ENCODE results near the gene RFC5. TPM values are rescaled to one million over a fixed set of nuclear protein-coding genes. Genes with fewer than 3 reads are reported as not detected.

The RFC5 gene
- total RNA-seq, 1 experiment from 2014 or later: 78.6 TPM

DNA sequence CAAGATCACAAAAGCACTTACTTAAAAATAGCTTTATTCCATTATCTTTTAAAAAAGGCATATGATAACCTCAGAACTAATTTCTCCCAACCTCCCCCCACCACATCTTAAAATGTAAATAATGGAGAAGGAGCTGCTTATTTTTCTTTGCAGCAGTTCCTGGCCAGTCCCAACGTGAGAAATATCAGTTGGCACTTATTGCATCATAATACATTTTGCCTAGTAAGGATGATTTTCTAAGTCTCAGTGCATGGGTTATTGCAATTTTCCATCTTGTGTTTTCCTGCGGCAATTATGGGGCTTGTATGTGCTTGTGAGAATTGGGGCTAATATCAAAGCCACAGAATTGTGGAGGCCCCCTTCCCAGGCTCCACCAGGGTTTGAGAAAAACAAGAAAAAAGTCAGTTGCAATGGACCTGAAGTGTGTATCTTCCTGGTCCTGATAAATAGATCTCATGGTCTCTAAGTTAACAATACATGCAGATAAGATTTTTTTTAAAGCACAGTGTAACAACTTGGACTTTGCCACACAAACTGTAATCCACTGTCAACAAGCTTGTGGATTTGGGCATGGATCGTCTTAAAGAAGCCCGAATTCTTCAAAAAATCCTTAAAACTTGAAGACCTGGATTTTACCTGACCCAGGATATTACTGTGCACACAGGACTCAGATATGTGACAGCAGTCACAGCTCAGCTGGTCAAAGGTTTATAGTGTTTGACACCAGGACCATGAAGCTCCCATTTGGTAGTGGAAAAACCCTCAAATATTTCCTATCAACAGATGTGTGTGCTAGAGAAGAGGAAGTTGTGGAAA is 47.3 kb downstream of the RFC5 start:
- intact Hi-C loops (cut with micrococcal nuclease): loop anchor here (5.0 kb wide), 1 partner anchor 39 kb away; the partner anchor contains the start of gene VSIG10
- Histone ChIP-seq H3K9ac (ENCODE audit: low read length) (no peak overlapping the region), H3K4me3 (replicated peaks in 1 of 2; ENCODE audit: low read depth in 1 of 2, low read length in 2 of 2) (no peak overlapping the region), H4K20me1 (ENCODE audit: insufficient read depth) (no peaks in the 10 kb centered on the region), H3K27ac (ENCODE audit: low read depth, low read length) (no peak overlapping the region), H3K9me2 (ENCODE audit: insufficient read depth) (no peaks in the 10 kb centered on the region), H3K36me3 (ENCODE audit: control insufficient read depth in 1 of 2, insufficient read depth in 2 of 2, low read length in 2 of 2) (peaks cover 0 to 5% of the 10 kb centered on the region in 2 experiments; a peak in 1 of 4 replicates), H3K4me2 (ENCODE audit: low read length) (no peak overlapping the region), H3K4me1 (ENCODE audit: control insufficient read depth in 1 of 2, insufficient read depth in 2 of 2, low read length in 2 of 2) (peaks cover 26 to 36% of the 10 kb centered on the region in 2 experiments), H3K27me3 (ENCODE audit: insufficient read depth, low read length) (no peaks in the 10 kb centered on the region), H2AFZ (ENCODE audit: low read depth, low read length, poor library complexity, severe bottlenecking) (no peak overlapping the region), H3K9me3 (ENCODE audit: control insufficient read depth in 1 of 2, insufficient read depth in 1 of 2, low read depth in 1 of 2, low read length in 2 of 2) (no peaks in the 10 kb centered on the region), H3K79me2 (ENCODE audit: insufficient read depth, low read length) (peaks cover 18% of the 10 kb centered on the region)
- no peak for DNase-seq (ENCODE audit: low read depth, low spot score)
- ChIA-PET RAD21 (ENCODE audit: low non-redundant PET in 1 of 2, low total read pairs in 2 of 2, uncharacterized antibody in 2 of 2, unreplicated experiment in 2 of 2) (no interaction called here), POLR2A (interaction anchor here (0.7 kb wide), 1 partner anchor 16 kb away, joined by 3 read pairs; no protein-coding TSS in a partner anchor), CTCF (interaction anchor here (1.0 to 2.1 kb wide), 4 partner anchors 9 to 189 kb away, joined by 3 to 7 read pairs (median 5); no protein-coding TSS in a partner anchor)
- TF ChIP-seq, protein P1, sequence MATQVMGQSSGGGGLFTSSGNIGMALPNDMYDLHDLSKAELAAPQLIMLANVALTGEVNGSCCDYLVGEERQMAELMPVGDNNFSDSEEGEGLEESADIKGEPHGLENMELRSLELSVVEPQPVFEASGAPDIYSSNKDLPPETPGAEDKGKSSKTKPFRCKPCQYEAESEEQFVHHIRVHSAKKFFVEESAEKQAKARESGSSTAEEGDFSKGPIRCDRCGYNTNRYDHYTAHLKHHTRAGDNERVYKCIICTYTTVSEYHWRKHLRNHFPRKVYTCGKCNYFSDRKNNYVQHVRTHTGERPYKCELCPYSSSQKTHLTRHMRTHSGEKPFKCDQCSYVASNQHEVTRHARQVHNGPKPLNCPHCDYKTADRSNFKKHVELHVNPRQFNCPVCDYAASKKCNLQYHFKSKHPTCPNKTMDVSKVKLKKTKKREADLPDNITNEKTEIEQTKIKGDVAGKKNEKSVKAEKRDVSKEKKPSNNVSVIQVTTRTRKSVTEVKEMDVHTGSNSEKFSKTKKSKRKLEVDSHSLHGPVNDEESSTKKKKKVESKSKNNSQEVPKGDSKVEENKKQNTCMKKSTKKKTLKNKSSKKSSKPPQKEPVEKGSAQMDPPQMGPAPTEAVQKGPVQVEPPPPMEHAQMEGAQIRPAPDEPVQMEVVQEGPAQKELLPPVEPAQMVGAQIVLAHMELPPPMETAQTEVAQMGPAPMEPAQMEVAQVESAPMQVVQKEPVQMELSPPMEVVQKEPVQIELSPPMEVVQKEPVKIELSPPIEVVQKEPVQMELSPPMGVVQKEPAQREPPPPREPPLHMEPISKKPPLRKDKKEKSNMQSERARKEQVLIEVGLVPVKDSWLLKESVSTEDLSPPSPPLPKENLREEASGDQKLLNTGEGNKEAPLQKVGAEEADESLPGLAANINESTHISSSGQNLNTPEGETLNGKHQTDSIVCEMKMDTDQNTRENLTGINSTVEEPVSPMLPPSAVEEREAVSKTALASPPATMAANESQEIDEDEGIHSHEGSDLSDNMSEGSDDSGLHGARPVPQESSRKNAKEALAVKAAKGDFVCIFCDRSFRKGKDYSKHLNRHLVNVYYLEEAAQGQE (IDR thresholded peaks at IDR 0.05; ENCODE audit: low read depth): no peak
- TF ChIP-seq ZNF274 (IDR thresholded peaks at IDR 0.05; ENCODE audit: low read depth, low read length) (no peak), RAD21 (IDR thresholded peaks at IDR 0.05; ENCODE audit: low read depth) (no peak), EZH2phosphoT487 (IDR thresholded peaks at IDR 0.05; ENCODE audit: borderline replicate concordance) (no peak), CEBPB (IDR thresholded peaks at IDR 0.05; ENCODE audit: low read depth) (peak; percentile 46; the same call in 1 of the 2 replicates)
- no TSS peak for BruUV-seq (replicated peaks)
- no peak for ATAC-seq
